22Rv1 (cell line): ENCODE data around the gene CALML5.
A peak's percentile ranks its signal among the peaks of the same experiment; 100 is the strongest.

Source experiments
- H3K27ac ChIP-seq: fragments of 450-650 bp; 2 replicates; pipeline ENCODE4 v1.5.1; 2017
- ZFX ChIP-seq: fragments of 450-650 bp; IDR thresholded peaks from 2 replicates; pipeline ENCODE4 v1.6.1; 2017; ENCODE audit warnings: antibody characterized with exemption, borderline replicate concordance
- TF ChIP-seq, protein P1 (sequence below): fragments of 450-650 bp; IDR thresholded peaks from 2 replicates; pipeline ENCODE4 v1.5.1; 2017; ENCODE audit warnings: mild to moderate bottlenecking

Gene CALML5

DNA sequence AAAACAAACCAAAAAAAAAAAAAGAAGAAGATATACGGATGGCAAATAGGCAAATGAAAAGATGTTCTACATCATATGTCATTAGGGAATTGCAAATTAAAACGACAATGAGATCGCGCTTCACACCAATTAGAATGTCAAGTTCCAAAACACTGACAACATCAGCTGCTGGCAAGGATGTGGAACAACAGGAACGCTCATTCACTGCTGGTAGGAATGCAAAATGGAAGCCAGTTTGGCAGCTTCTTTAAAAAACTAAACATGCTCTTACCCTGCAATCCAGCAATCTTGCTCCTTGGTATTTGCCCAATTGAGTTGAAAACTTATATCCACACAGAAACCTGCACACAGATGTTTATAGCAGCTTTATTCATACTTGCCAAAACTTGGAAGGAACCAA is 34.8 kb downstream of the CALML5 start:
- peak overlapping the region; percentile 98 for H3K27ac ChIP-seq
- TF ChIP-seq ZFX = no peak
- TF ChIP-seq, protein P1, sequence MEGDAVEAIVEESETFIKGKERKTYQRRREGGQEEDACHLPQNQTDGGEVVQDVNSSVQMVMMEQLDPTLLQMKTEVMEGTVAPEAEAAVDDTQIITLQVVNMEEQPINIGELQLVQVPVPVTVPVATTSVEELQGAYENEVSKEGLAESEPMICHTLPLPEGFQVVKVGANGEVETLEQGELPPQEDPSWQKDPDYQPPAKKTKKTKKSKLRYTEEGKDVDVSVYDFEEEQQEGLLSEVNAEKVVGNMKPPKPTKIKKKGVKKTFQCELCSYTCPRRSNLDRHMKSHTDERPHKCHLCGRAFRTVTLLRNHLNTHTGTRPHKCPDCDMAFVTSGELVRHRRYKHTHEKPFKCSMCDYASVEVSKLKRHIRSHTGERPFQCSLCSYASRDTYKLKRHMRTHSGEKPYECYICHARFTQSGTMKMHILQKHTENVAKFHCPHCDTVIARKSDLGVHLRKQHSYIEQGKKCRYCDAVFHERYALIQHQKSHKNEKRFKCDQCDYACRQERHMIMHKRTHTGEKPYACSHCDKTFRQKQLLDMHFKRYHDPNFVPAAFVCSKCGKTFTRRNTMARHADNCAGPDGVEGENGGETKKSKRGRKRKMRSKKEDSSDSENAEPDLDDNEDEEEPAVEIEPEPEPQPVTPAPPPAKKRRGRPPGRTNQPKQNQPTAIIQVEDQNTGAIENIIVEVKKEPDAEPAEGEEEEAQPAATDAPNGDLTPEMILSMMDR = no peak

DNA sequence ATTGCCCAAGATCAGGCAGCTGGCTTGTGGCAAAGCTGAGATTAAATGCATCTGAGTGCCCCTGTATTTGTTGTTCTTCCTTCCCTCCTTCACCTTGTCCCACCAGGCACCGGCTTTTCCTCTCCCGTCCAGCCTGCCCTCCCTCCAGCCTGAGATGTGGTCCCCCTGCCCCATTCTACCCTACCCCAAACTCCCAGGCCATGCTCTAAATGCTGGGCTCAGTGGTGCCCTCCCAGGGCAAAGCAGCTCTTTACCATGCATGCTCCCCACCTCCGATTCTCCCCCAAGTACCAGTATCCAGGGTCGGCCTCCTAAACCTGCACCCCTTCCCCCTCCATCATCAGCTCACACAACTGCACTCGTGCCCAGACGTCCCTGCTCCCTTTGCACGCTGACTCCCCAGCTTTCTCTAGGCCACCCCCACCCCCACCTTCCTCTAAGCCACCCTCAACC is 36.5 kb downstream of the CALML5 start:
- TF ChIP-seq ZFX = no peak
- TF ChIP-seq, protein P1 = no peak
- peak overlapping the region; percentile 85 for H3K27ac ChIP-seq

DNA sequence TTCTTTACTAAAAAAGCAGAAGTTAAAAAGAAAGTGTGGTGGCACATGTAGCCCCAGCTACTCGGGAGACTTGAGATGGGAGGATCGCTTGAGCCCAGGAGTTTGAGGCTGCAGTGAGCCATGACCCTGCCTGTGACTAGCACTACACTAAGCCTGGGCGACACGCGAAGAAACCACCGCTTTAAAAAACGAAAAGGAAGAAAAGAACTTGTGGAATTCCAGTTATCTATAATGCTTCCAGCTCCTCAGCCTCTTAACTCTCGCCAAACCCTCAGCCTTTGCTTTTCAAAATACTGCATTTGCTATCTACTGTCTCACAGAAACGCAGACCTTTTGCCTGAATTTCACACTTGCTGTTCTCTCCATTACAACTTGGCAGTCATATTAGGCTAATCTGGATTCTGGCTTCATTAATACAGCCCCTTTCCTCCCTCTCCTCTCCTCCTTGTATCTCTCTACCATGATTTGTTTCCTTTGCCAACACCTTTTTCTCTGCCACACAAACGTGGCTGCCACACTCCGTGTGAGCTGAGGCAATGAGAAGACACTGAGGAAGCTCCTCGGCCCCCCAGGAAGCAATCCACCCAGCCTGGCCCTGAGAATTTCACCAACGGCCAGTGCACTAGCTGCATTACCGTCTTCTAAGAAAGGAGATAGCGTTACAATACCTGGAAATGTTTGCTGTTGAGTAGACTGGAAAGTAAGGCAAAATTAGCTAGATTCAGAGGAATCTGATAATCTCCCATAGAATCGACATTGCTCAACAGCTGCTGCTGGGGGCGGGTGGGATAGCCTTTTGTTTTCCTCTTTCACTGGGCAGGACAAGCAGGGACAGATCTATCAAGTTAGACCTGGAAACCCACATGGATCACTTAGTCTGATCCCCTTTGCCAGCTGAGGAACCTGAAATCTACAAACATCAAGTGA is 37.2 kb downstream of the CALML5 start:
- H3K27ac ChIP-seq = peak overlapping the region; percentile 85
- TF ChIP-seq, protein P1 = no peak
- TF ChIP-seq ZFX = no peak

DNA sequence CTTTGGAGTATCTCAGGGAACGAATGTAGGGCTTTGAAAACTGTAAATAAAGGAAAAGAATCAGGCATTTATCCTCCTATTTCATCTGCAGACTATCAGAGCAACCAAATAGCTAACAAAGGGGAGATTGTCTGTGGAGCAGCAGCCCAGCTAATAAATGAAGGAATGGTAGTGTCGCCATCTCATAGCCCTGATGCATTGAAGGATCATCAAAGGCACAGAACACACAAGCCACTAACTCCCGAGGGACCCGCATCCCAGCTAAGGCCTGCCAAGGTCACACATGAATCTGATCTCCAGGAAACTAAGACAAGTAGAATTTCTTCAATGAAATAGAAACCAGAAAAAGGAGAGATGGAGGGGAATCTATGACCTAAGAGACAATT is 38.2 kb downstream of the CALML5 start:
- TF ChIP-seq, protein P1 = no peak
- TF ChIP-seq ZFX = no peak
- peak overlapping the region; percentile 85 for H3K27ac ChIP-seq

DNA sequence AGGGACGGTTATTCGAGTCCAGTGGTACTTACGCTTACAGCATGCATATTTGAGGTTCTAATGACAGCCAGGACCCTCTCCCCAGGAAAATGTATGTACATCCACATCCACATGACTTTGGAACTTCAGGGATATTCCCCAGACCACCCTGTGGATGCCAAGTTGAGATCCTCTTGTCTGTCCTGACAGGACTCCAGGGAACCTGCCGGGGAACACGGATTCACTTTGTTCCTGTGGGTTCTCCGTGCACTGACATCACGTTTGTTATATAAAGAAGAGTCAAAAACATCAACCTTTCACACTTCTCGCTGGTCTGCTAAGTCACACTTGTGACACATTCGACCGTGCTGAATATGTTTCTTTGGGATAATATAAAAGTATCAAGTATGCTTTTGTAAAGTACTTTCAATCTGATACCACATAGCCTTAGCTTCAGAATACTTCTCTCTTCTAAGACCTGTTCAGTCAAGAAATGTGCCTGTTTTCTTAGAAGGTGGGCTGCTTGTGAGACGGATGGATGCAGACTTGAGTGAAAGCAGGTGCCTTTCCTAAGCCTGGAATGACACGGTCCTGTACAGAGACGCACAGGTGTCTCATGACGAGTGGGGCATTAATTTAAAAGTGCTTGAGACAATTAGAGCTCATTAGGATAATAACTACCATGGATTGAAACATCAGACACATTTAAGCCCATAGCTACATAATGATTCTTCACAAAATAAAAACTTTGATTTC is 38.7 kb downstream of the CALML5 start:
- peak overlapping the region; percentile 85 for H3K27ac ChIP-seq
- TF ChIP-seq, protein P1 = no peak
- no peak for TF ChIP-seq ZFX

DNA sequence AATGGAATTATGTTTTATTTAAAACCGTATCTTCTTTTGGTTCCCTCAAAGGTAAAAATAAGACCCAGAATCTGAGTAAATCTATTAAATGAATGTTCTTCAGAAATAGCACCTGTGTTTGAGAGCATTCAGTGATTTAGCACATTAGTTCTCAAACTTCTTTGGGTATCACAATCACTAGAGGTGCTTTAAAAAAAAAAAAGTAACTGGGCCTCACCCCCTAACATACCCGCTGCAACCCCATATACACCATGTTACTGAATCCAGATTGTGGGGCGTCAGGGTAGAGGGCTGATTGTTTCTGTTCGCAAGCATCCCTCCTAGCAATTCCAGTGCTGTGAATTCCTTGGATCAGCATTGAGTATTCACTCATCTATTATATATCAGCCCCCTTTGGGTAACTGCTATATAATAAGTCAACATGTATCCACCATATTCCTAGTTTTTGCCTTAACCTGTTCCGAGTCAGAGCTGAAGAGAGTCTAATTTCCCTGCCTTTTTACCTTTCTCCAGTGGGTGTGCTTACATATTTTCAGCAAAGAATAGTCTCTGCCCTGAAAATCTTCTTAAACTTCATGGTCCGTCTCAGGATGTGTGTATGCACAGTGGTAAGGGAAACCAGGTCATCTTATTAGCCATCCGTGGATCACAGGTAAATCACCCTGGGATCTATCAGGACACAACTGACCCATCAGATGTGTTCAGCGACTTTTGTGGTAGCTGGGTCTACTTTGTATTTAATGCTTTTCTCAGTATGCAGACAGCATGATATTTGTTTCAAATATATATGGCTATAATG is 40.2 kb downstream of the CALML5 start:
- H3K27ac ChIP-seq = peak overlapping the region; percentile 85
- TF ChIP-seq, protein P1 = no peak
- TF ChIP-seq ZFX = no peak
